Mammary epithelial cell (primary cell): Measurements from ENCODE around the gene C3orf49.

Experiments
- CTCF ChIP-seq, 2 donors: IDR thresholded peaks in 1 of 2; conservative IDR thresholded peaks in 1 of 2; 2 replicates each; pipeline ENCODE4 v1.5.1; 2011 to 2012; ENCODE audit warnings: inconsistent platforms in 2 of 2, low read length in 2 of 2, mild to moderate bottlenecking in 2 of 2, control low read depth in 1 of 2, low read depth in 1 of 2; ENCODE audit not compliant: insufficient read depth in 1 of 2; ENCODE audit errors: extremely low read depth in 1 of 2
- EZH2 ChIP-seq: IDR thresholded peaks from 2 replicates; pipeline ENCODE4 v1.6.1; 2012; ENCODE audit warnings: low read length, inconsistent platforms, borderline replicate concordance

GRCh38 chr3:63892773-63893352 is 73.8 kb downstream of the C3orf49 start:
- TF ChIP-seq CTCF (conservative IDR thresholded peaks at IDR 0.05 in 1 of 2, IDR thresholded peaks at IDR 0.05 in 1 of 2; ENCODE audit: extremely low read depth in 1 of 2, insufficient read depth in 1 of 2, low read depth in 1 of 2, low read length in 2 of 2) (no peak), EZH2 (no peak)
